ENCODE results near the gene USP31.

DNA sequence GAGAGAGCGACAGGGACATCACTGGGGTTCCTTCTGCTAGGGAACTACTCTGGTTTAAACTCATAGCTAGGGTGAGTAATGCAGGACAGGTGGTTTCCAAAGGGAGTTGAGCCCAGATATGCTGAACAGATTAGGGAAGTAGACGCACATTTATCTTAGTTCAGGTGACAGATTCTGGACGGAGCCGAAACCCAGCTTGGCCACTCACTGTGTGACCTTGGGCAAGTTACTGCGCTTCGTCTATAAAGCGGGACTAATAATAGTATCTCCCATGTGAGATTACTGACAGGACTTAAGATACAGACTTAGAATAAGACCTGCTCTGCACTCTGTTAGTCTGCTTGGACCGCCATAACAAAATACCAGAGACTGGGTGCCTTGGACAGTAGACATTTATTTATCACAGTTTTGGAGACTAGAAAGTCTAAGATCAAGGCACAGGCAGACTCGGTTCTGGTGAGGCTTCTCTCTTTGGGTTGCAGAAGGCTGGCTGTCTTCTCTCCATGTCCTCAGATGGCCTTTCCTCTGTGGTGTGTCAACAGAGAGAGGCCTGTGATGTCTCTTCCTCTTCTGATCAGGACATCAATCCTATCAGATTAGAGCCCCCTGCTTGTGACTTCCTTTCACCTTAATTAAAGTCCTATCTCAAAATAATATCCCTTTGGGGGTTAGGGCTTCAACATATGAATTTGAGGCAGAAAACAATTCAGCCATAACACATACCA lies 45.4 kb upstream of the USP31 start:
- TF ChIP-seq, protein P1, sequence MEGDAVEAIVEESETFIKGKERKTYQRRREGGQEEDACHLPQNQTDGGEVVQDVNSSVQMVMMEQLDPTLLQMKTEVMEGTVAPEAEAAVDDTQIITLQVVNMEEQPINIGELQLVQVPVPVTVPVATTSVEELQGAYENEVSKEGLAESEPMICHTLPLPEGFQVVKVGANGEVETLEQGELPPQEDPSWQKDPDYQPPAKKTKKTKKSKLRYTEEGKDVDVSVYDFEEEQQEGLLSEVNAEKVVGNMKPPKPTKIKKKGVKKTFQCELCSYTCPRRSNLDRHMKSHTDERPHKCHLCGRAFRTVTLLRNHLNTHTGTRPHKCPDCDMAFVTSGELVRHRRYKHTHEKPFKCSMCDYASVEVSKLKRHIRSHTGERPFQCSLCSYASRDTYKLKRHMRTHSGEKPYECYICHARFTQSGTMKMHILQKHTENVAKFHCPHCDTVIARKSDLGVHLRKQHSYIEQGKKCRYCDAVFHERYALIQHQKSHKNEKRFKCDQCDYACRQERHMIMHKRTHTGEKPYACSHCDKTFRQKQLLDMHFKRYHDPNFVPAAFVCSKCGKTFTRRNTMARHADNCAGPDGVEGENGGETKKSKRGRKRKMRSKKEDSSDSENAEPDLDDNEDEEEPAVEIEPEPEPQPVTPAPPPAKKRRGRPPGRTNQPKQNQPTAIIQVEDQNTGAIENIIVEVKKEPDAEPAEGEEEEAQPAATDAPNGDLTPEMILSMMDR (IDR thresholded peaks at IDR 0.05; ENCODE audit: borderline replicate concordance, extremely low read depth, low read length, poor library complexity, severe bottlenecking), result no peak
- TF ChIP-seq EZH2 (IDR thresholded peaks at IDR 0.05; ENCODE audit: borderline replicate concordance, low read depth, low read length, severe bottlenecking), result no peak
